ENCODE results near the gene MARK2.

Gene MARK2

DNA sequence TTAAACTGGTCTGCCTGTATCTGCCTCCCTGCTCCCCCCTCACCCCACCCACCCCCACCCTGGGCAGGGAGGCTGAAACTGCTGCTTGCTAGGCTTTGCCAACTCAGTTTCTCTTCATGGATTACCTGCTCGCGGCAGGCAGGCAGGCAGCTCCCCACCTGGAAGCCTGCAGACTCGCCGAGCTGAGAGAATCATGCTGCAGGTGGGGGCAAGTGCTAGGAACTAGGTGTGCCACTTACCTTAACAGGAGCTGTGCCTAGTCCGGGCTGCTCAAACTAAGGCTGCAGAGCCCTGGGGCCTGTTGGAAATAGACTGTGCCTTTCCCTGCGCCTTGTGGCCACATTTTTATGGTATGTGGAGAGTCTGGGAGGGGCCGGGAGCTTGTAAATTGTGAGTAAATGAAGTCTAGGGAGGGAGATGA lies 30.3 kb downstream of the MARK2 start:
- TF ChIP-seq, protein P1, sequence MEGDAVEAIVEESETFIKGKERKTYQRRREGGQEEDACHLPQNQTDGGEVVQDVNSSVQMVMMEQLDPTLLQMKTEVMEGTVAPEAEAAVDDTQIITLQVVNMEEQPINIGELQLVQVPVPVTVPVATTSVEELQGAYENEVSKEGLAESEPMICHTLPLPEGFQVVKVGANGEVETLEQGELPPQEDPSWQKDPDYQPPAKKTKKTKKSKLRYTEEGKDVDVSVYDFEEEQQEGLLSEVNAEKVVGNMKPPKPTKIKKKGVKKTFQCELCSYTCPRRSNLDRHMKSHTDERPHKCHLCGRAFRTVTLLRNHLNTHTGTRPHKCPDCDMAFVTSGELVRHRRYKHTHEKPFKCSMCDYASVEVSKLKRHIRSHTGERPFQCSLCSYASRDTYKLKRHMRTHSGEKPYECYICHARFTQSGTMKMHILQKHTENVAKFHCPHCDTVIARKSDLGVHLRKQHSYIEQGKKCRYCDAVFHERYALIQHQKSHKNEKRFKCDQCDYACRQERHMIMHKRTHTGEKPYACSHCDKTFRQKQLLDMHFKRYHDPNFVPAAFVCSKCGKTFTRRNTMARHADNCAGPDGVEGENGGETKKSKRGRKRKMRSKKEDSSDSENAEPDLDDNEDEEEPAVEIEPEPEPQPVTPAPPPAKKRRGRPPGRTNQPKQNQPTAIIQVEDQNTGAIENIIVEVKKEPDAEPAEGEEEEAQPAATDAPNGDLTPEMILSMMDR (IDR thresholded peaks at IDR 0.05; ENCODE audit: insufficient read depth, low read length, poor library complexity, severe bottlenecking): no peak
- H3K4me3 ChIP-seq (replicated peaks; ENCODE audit: low read depth, low read length): no peak overlapping the region
- no peaks in the 10 kb centered on the region for H3K27me3 ChIP-seq (replicated peaks; ENCODE audit: control insufficient read depth, insufficient read depth, low read length)
- H3K36me3 ChIP-seq (ENCODE audit: control insufficient read depth, insufficient read depth, low read length): peaks cover 12% of the 10 kb centered on the region
- no peak for DNase-seq (ENCODE audit: extremely low read depth, insufficient read length)

DNA sequence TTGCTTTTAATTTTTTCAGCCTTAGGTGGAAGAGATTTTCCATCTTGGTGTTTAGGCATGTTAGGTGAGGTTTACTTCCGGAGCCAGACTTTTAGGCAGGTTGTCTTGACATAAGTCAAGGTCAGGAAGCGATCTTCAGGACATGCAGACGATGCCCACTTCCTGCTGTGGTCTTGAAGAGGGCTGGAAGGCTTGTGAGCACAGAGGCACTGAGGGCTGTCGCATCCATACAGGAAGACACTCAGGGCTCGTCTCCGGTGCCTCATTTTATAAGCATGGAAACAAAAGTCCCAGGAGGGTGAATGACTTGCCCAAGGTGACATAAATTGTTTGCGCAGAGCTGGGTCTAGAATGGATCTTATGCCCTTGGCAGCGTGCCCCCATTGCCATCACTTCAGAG lies 30.8 kb downstream of the MARK2 start:
- no peak for DNase-seq (ENCODE audit: extremely low read depth, insufficient read length)
- Histone ChIP-seq H3K27me3 (replicated peaks; ENCODE audit: control insufficient read depth, insufficient read depth, low read length) (no peaks in the 10 kb centered on the region), H3K4me3 (replicated peaks; ENCODE audit: low read depth, low read length) (no peak overlapping the region), H3K36me3 (ENCODE audit: control insufficient read depth, insufficient read depth, low read length) (peaks cover 12% of the 10 kb centered on the region)
- TF ChIP-seq, protein P1 (IDR thresholded peaks at IDR 0.05; ENCODE audit: insufficient read depth, low read length, poor library complexity, severe bottlenecking): no peak

DNA sequence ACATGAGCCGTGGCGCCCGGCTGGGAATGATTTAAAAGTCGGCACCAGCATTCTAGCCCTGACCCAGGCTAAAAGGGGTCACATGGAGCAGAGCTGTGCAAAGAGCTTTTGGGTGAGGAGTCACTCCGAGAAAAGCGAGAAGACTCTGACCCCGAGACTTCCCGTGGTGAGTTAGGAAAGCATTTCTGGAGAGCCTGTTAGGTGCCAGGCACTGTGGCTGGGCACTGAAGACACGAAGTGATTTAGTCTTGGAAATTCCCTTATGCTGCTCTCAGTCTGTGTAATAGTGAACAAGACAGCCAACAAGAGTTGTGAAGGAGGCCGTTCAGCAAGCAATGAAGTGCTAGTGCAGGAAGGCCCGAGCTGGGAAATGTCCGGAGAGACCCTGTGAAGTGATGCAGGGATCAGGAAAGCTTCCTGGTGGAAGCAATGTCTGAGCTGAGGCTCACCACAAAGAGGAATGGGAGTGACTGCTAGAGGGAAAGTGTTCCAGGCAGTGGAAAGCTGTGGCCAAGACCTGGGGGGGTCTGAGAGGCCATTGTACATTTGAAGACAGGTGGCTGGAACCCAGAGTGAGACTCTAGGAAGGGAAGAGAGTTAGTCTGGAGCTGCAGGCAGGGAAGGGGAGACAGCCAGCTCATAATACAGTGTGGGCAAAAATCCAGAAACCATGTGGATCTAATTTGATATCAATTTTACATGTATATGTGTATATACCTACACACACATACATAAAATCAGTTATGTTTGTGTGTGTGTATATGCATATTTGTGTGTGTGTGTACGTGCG lies 31.6 kb downstream of the MARK2 start:
- Histone ChIP-seq H3K4me3 (replicated peaks; ENCODE audit: low read depth, low read length) (no peak overlapping the region), H3K36me3 (ENCODE audit: control insufficient read depth, insufficient read depth, low read length) (peaks cover 12% of the 10 kb centered on the region), H3K27me3 (replicated peaks; ENCODE audit: control insufficient read depth, insufficient read depth, low read length) (no peaks in the 10 kb centered on the region)
- DNase-seq (ENCODE audit: extremely low read depth, insufficient read length): no peak
- TF ChIP-seq, protein P1 (IDR thresholded peaks at IDR 0.05; ENCODE audit: insufficient read depth, low read length, poor library complexity, severe bottlenecking): no peak

DNA sequence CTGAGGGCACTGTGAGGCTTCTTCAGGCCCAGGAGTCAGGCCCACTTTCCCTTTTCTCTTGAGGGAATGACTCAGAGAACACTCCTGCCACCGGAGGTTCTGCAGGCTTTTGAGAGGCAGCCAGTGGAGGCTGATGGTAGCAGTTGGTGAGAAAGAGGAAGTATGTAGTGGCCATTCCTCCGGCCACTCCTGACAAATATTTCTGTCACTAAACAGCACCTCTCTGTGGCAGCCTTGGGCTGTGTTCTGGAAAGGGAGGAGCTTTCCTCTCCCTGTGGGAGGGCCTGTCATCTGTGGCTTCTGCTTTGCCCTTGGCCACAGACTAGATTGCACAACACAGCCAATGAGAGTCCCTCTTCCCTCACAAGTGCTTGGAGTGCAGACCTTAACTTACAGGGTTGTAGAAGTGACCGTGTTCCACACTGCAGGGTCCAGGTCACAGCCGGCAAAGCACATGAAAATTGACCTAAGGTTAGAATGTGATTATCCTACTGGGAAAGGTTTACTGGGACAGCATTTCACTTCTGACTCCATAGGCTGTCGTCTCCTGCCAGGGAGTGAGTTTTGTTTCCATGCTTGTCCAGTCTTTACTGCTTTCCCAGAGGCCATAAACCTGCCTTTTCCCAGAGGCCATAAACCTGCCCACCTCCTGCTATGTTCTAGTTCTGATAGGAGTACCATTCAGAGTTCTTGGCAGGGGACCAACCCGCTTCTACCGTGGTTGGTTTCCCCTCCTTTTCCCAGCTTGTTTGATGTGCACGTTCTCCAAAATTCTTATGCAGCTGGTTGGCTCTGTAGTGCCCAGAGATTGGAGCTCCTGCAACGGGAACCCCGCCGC lies 33.3 kb downstream of the MARK2 start:
- Histone ChIP-seq H3K27me3 (replicated peaks; ENCODE audit: control insufficient read depth, insufficient read depth, low read length) (no peaks in the 10 kb centered on the region), H3K36me3 (ENCODE audit: control insufficient read depth, insufficient read depth, low read length) (peaks cover 12% of the 10 kb centered on the region), H3K4me3 (replicated peaks; ENCODE audit: low read depth, low read length) (no peak overlapping the region)
- TF ChIP-seq, protein P1 (IDR thresholded peaks at IDR 0.05; ENCODE audit: insufficient read depth, low read length, poor library complexity, severe bottlenecking): peak; percentile 55
- peak; percentile 49 for DNase-seq (ENCODE audit: extremely low read depth, insufficient read length)

DNA sequence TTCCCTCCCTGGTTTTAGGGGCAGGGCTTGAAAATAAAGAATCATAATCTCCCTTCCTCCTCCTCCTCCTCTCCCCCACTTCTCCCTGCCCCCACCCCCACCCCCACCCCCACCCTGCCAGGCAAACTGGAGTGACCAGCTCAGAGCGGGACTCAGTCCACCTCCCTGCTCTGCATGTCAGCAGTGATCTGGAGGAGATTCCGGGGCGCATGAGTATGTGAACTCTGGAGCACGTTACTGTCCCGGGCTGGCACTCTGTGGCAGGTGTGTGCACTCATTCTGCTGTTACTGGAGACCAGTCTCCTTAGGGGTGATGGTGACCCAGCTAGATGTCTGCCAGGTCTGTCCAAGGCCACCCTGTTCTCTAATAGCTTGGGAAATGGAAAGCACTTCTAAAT lies 33.9 kb downstream of the MARK2 start:
- no peaks in the 10 kb centered on the region for H3K27me3 ChIP-seq (replicated peaks; ENCODE audit: control insufficient read depth, insufficient read depth, low read length)
- H3K36me3 ChIP-seq (ENCODE audit: control insufficient read depth, insufficient read depth, low read length): peaks cover 12% of the 10 kb centered on the region
- no peak overlapping the region for H3K4me3 ChIP-seq (replicated peaks; ENCODE audit: low read depth, low read length)
- DNase-seq (ENCODE audit: extremely low read depth, insufficient read length): no peak
- TF ChIP-seq, protein P1 (IDR thresholded peaks at IDR 0.05; ENCODE audit: insufficient read depth, low read length, poor library complexity, severe bottlenecking): no peak
